Left lung (tissue), 10 donors: ENCODE data around the gene ABCB6. TPM values are rescaled to one million over a fixed set of nuclear protein-coding genes. Genes with fewer than 3 reads are reported as not detected.
A peak's percentile ranks its signal among the peaks of the same experiment; 100 is the strongest.

Experiments
- ATAC-seq: fragments of 200-7000 bp; cut with Tn5 transposase; one replicate; pipeline ENCODE4 v1.9.1; 2020; ENCODE audit warnings: moderate library complexity
- DNase-seq, 4 donors: peaks; one replicate each; pipeline ENCODE4 v3.0.0-alpha.2; 2013 to 2020
- H3K27ac ChIP-seq, 2 donors: fragments of 200-600 bp; sonication (generic) in 1 of 2; one replicate each; pipeline versions ENCODE4 v1.5.0 to v1.8.0; 2020 to 2021
- H3K27me3 ChIP-seq, 2 donors: fragments of 200-600 bp; sonication (generic) in 1 of 2; one replicate each; pipeline versions ENCODE4 v1.5.0 to v1.8.0; 2020 to 2021
- H3K36me3 ChIP-seq, 2 donors: fragments of 200-600 bp; sonication (generic) in 1 of 2; one replicate each; pipeline versions ENCODE4 v1.5.0 to v1.8.0; 2020 to 2021
- H3K4me1 ChIP-seq, 2 donors: fragments of 200-600 bp; one replicate each; pipeline ENCODE4 v1.8.0; 2021
- H3K4me3 ChIP-seq, 2 donors: fragments of 200-600 bp; sonication (generic) in 1 of 2; one replicate each; pipeline versions ENCODE4 v1.5.0 to v1.8.0; 2020 to 2021; ENCODE audit warnings: mild to moderate bottlenecking in 1 of 2
- H3K9me3 ChIP-seq, 2 donors: fragments of 200-600 bp; sonication (generic) in 1 of 2; one replicate each; pipeline versions ENCODE4 v1.5.0 to v1.8.0; 2020 to 2021
- CTCF ChIP-seq, 2 donors: fragments of 200-600 bp; sonication (generic) in 1 of 2; IDR thresholded peaks; one replicate each; pipeline versions ENCODE4 v1.5.0 to v1.8.0; 2021; ENCODE audit warnings: antibody characterized with exemption in 2 of 2
- intact Hi-C, 2 donors: fragments of 100-400 bp; cut with DNase I; formaldehyde crosslinking; loops; one replicate each; pipeline versions ENCODE4 v1.11.2 to v1.14.2; 2022
- polyA plus RNA-seq, 6 donors: library from polyadenylated mRNA; unstranded; fragments of 120-200 nt; gene quantifications; one replicate each; pipeline ENCODE4 v1.2.1, GENCODE V29; 2013; ENCODE audit not compliant: insufficient read length in 6 of 6
- total RNA-seq, 2 donors: library from RNA; stranded (reverse); fragmentation: NEBNext Ultra II Directional; extraction: Animal tissue kit (Norgen Biotek cat#: 25700); gene quantifications; one replicate each; pipeline ENCODE4 v1.2.1, GENCODE V29; 2021
- donor health status: DM: no; HTN: yes; CAD: no.
- donor health status: DM: no; HTN: no; CAD: no.

Gene ABCB6
- total and polyA plus RNA-seq, 8 donors: 23.2 to 45.3 (median 30.1) TPM

- no peak overlapping the region for H3K27ac ChIP-seq
- H3K4me3 ChIP-seq: no peak overlapping the region
Measured at GRCh38 chr2:219179601-219180465, 38.9 kb downstream of the ABCB6 start.

DNA sequence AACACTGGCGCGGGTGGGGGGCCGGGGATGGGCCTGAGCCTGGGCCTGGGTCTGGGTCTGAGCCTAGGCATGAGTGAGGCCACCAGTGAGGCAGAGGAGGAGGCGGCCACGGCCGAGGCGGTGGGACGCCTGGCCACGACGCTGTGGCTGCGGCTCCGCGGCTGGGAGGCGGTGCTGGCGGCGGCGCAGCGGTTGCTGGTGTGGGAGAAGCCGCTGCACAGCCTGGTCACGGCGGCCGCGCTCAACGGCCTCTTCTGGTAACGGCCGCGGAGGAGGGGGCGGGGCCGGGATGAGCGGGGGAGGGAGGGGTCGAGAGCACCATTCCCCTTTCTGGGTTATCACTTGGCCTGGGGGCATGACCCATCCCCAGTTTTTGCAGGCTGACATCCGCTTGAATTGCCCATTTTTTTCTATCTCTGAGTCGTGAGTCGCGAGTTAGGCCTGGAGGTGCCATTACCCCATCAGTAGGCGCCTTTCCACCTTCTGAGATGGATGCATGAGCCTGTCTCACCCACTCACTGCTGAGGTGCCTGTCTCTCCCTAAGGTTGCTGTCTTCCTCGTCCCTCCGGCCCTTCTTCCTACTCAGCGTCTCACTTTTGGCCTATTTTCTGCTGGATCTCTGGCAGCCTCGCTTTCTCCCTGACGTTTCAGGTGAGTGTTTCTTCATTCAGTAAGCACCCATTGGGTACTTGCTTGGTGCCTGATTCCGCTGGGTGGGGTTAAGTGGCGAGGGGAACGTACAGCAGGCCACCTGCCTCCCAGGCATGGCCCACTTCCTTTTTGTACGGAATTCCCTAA, 40.2 kb downstream of the ABCB6 start:
- DNase-seq (peak in 2 of 4 donors; percentile 28 to 91), ATAC-seq (peak; percentile 1)
- no peak for TF ChIP-seq CTCF (IDR thresholded peaks at IDR 0.05)
- peak overlapping the region; percentile 98 for H3K4me3 ChIP-seq
- no peaks in the 10 kb centered on the region for H3K9me3 ChIP-seq
- no peaks in the 10 kb centered on the region for H3K27me3 ChIP-seq
- intact Hi-C loops: no loop called here
- H3K36me3 ChIP-seq: peaks cover 0 to 58% of the 10 kb centered on the region in 2 donors
- H3K27ac ChIP-seq: peak overlapping the region; percentile 99 to 100
- H3K4me1 ChIP-seq: peaks cover 18 to 66% of the 10 kb centered on the region in 2 donors

More at GRCh38 chr2:219179601-219180465, 38.9 kb downstream of the ABCB6 start:
- no peak for TF ChIP-seq CTCF (IDR thresholded peaks at IDR 0.05)
- no peaks in the 10 kb centered on the region for H3K27me3 ChIP-seq
- H3K9me3 ChIP-seq: no peaks in the 10 kb centered on the region
- ATAC-seq (no peak), DNase-seq (no peak)
- intact Hi-C loops: no loop called here
- peaks cover 18 to 60% of the 10 kb centered on the region in 2 donors for H3K4me1 ChIP-seq
- peaks cover 0 to 58% of the 10 kb centered on the region in 2 donors for H3K36me3 ChIP-seq

DNA sequence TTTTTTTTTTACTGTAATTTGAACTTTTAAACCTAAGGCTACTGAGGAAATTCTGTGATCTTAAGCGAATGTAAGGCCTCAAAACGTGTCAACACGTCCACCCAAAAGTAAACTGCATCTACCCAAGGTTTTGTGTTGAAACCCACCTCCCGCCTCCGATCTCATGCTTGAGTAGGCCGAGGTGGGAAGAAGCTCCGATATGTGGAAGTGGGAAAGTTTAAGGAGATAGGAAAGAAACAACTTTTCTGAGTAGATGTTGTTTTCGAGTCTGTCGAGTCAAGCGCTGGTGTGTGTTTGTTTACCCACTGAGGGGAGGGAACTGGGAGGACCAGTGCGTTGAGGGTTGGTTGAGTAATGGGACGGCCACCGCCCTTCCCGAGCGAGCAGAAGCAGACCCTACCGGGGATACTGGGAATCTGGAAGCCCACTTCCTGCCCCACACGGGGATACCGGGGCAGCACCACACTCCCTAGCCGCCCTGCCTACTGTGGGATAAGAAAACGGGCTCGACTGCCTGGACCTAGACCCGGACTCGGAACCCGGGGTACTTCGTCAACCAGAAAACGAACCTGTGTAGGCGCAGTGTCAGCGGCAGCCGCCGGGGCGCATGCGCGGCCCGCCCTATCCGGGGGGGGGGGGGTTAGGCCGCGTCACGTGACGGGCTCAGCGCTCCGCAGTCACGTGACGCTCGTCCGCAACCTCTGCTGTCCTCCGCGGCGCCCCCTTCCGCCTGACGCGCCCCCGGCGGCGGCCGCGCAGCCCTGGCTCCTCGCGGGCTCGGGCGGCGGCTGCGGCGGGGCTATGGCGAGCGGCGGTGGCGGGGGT, 41.0 kb downstream of the ABCB6 start, which contains the start of gene RETREG2:
RETREG2 (plus strand) TSS at position 724 of the 825 bp plus-strand sequence; CDS start at position 802, 78 bp downstream.
- DNase-seq: peak; percentile 90 to 96 (median 93)
- H3K4me3 ChIP-seq: peak within 1 kb of the TSS; percentile 98
- peak within 1 kb of the TSS; percentile 99 to 100 for H3K27ac ChIP-seq
- ATAC-seq: peak; percentile 86
- H3K4me1 ChIP-seq: peaks cover 18 to 63% of the 10 kb centered on the region in 2 donors
- peak; percentile 20 to 48 for TF ChIP-seq CTCF (IDR thresholded peaks at IDR 0.05)
- H3K27me3 ChIP-seq: no peaks in the 10 kb centered on the region
- H3K36me3 ChIP-seq: peaks cover 0 to 58% of the 10 kb centered on the region in 2 donors
- no peaks in the 10 kb centered on the region for H3K9me3 ChIP-seq
- intact Hi-C loops: no loop called here

- no peaks in the 10 kb centered on the region for H3K9me3 ChIP-seq
- ATAC-seq (peak; percentile 91), DNase-seq (peak; percentile 80 to 99 (median 88))
- peak within 1 kb of the TSS; percentile 98 for H3K4me3 ChIP-seq
- TF ChIP-seq CTCF (IDR thresholded peaks at IDR 0.05): no peak
- H3K4me1 ChIP-seq: peaks cover 18 to 55% of the 10 kb centered on the region in 2 donors
- H3K27me3 ChIP-seq: no peaks in the 10 kb centered on the region
- peak within 1 kb of the TSS; percentile 99 to 100 for H3K27ac ChIP-seq
- intact Hi-C loops: no loop called here
- H3K36me3 ChIP-seq: peaks cover 0 to 58% of the 10 kb centered on the region in 2 donors
Measured at GRCh38 chr2:219176818-219177551, 41.8 kb downstream of the ABCB6 start, which contains the start of gene CNPPD1. CNPPD1 (minus strand) TSS chr2:219176925; CDS start chr2:219176828, 97 bp downstream.
